8988T (cell line): Measurements from ENCODE around the gene HOXB5.

Experiments
- DNase-seq: peaks from one replicate; pipeline ENCODE4 v3.0.0; 2011

Gene HOXB5

DNA sequence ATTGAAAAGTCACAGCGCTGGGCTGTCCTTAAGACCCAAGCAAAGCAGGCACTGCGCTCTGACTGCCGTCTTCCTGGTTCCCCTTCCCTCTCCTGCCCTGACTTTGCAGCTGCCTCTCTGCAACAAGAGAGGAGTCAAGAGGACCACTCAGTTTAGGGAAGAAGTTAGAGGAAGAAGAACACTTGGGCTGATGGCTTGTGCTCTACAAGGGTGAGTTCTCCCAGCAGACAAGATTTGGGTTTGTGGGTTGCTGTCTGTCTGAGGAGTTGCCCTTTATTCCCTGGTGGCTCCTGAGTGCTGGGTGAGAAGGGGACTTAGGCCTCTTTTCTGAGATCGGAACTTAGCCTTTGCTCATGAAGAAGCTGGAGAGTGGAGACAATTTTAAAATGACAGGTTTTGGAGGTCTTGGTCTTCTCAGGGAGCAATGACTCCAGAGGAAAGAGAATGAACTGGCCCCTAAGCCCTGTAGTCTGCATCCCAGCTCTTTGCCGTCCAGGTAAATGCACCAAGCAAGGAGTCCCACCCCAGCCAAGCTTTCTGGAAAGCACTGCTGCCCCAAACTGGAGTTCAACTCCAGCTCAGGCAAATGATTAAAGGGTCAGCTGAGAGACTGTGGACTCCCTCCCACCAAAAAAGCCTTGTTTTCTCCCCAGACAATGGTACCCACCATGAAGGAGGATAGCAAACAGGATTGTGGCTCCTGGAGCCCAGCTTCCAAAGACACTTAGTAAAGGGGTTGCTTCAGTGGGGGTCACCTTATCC is 35.3 kb upstream of the HOXB5 start:
- no peak for DNase-seq

DNA sequence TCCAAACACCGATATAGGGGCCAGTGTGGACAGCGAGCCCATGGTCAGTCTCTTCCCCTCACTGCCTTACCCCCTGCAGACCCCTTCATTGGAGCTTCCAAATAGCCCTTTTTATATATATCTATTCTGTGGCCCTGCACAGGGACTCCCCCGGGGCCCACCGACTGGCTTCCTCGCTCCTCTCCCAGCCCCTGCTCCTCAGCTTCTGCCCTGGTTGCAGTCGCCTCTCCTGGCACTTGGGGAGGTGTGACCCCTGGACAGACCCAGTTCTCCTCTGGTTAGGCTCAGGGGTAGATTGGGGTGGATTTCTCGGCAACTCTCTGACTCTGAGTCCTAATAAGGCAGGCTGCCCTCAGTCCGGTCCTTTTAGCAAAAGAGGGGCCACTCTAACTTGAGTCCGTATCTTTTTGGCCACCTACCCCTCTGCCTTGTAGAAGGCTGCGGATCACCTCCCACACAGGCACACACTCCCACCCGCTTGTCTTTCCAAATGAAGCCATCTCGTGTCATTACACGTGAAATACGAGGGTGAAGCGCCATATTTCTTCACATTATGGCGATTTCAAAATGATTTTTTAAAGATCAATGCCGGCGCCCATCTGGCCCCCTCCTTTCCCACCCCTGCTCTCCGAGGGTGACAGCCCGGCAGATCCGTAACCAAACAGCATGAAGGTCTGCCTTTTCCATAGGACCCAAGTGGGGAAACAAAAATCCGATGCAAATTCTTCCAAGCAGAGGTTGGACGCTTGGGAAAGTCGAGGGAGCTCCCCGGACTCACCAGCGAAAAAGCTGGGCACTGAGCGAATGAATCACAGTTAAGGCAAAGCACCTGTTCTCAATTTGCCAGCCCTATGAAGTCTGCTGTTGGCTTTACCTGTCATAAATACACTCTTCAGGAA is 34.3 kb upstream of the HOXB5 start:
- DNase-seq, result no peak

- DNase-seq, result no peak
These were observed 33.6 kb upstream of the HOXB5 start for GRCh38 chr17:48627118-48627597.

DNA sequence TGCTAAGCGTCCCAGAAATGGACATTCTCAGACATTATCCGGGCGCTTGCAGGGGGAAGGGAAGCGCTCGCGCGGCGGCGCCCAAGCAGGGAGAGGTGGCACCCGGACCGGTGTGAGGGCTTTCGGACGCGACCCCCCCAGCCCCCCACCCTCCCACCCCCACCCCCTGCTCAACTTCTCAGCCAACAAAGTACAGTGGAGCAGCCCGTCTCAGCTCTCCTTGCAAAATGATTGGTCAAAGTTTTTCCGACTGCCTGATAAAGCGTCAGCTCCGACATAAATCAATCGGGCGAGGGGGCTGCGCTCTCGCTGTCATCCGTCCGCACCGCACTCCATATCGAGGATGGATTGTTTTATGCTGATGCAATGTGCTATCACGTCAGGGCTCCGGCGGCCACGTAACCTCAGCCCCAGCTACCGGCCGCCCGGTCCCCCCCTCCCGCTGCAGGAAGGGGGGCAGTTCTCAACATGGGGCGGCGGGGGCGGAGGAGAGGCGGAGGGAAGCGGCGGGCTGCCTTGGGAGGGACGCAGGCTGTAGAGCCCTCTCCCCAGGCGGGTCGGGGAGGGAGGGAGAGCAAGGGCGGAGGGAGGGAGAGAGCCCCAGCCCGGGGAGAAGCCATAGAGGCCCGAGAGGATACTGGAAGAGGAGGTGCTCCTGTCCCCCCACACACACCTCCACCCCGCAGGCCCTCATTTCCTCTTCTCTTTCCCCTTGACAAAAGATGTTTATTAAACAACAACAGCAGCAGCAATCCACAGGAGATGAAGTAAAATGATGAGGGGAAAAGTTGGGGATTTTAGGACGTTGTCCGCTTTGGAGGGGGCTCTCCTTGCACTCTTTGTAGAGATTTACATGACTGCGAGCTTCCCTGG is 32.9 kb upstream of the HOXB5 start, which contains the start of gene HOXB9:
Gene HOXB9, minus strand, starts transcription at position 114 of the 873 bp plus-strand sequence. Its CDS starts 89 bp downstream, at position 25.
- no peak for DNase-seq

DNA sequence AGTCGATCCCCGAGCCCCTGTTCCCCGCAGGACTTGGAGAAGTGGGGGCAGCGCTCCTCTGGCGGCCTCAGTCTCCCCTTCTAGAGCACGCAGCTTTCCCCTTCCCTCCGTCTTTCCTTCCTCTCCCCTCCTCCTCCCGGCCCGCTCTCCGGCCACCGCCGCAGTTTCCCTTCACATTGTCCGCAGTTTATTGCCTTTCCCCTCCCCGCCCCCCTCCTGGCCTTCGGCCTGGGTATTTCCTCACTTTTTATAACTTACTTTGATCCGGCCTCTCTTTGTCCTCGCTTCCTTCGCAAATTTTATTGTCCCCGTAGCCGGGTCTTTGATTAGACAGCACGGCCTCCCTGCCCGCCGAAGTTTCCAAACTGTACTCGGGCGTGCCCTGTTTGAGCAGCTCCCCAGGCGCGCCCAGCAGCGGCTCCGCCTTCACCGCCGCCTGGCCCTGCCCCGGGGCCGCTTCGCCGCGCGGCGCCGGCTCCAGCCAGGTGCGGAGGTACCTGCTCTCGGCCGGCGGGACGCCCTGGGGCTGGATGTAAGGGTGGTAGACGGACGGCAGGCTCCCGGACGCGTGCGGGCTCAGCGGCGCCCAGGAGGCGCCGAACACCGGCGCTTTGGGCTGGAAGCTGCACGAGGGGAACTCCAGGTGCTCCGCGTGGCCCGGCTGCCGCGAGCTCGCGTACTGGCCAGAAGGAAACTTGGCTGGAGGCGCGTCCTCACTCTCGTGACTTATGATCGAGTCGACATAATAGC is 32.1 kb upstream of the HOXB5 start:
- DNase-seq, result peak; percentile 69

- peak; percentile 62 for DNase-seq
These were observed 31.2 kb upstream of the HOXB5 start for GRCh38 chr17:48624544-48625494.

- no peak for DNase-seq
These were observed 30.5 kb upstream of the HOXB5 start for GRCh38 chr17:48624118-48624517.

DNA sequence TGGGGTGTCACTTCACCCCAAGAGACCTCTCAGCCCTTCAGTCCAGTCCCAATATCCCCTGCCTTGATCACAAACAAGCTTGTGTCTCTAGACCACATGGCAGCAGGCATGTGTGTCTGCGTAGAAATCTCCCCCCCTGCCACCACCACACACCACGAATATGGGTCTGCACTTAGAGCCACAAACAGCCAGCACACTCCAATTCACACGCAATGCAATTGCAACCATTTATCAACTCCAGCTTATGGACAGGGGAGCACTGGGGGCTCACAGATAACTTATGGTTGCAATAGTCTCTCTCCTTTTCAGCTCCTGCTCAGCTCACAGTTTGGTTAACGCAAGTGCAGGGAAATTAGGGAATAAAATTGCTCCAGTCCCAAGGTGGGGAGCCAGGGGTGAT is 30.0 kb upstream of the HOXB5 start:
- DNase-seq, result no peak

GRCh38 chr17:48622857-48623256 is 29.3 kb upstream of the HOXB5 start:
- no peak for DNase-seq

- no peak for DNase-seq
These were observed 28.1 kb upstream of the HOXB5 start for GRCh38 chr17:48621410-48622392.

DNA sequence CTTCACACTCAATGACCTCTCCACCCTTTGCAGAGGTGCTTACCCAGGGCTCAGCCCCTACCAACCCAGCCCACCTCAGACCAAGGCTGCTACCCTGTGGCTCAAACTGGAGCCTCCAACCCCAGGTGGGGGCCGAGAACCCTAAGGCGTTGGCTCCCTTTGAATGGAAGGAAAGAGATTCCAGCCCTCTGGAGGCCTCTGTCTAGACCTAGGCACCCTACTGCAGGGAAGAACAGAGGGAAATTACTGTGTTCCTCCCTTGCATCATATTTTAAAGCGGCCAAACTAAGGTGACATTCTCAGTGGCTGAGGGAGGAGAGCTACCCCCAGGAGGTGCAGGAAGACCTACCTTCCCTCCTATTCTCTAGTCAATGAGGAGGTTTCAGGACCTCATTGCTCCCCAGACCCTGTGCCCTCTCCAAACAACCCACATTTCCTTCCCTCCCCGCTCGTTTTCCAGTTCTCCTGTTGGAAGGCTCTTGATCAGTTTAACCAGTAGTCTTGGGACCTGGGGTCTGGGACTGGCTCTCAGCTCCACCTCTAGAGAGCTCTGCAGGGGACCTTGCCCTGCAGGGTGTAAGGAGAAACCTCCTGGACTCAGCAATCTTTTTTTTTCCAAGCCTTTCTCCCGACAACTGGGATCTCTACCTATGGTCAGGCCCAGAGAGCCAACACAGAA is 27.0 kb upstream of the HOXB5 start:
- DNase-seq, result no peak

GRCh38 chr17:48619826-48620449 is 26.4 kb upstream of the HOXB5 start:
- DNase-seq, result no peak

GRCh38 chr17:48618256-48618896 is 24.8 kb upstream of the HOXB5 start:
- DNase-seq, result peak; percentile 92

GRCh38 chr17:48617471-48618255 is 24.1 kb upstream of the HOXB5 start:
- no peak for DNase-seq

GRCh38 chr17:48616717-48617470 is 23.3 kb upstream of the HOXB5 start:
- no peak for DNase-seq
